Mesenchymal stem cell (in vitro differentiated cells and primary cell): ENCODE data around the gene TRAPPC1.
"Not testable (repeated sequence)": the region's sequence is repeated elsewhere in the genome, so short reads cannot be mapped to it uniquely, and the experiment has no call there.

ENCODE experiments used
- DNase-seq: peaks from one replicate; pipeline ENCODE4 v3.0.0-alpha.2; 2013
- H2AFZ ChIP-seq: one replicate; pipeline ENCODE4 v1.6.1; 2013; ENCODE audit warnings: low read depth, mild to moderate bottlenecking, control low read depth, inconsistent platforms, low read length, moderate library complexity
- H2AK5ac ChIP-seq: 2 replicates; pipeline ENCODE4 v1.6.1; 2013; ENCODE audit warnings: low read length, moderate library complexity, mild to moderate bottlenecking, inconsistent platforms; ENCODE audit not compliant: severe bottlenecking
- H2BK120ac ChIP-seq: one replicate; pipeline ENCODE4 v1.6.1; 2013; ENCODE audit warnings: low read depth, mild to moderate bottlenecking, inconsistent platforms, low read length, moderate library complexity
- H2BK12ac ChIP-seq, 2 experiments: one replicate each; pipeline ENCODE4 v1.6.1; 2013; ENCODE audit warnings: inconsistent platforms in 2 of 2, low read length in 2 of 2, mild to moderate bottlenecking in 2 of 2, moderate library complexity in 2 of 2, control low read depth in 1 of 2
- H2BK15ac ChIP-seq: one replicate; pipeline ENCODE4 v1.6.1; 2013; ENCODE audit warnings: mild to moderate bottlenecking, low read depth, inconsistent platforms; ENCODE audit not compliant: poor library complexity, severe bottlenecking
- H2BK5ac ChIP-seq: 2 replicates; pipeline ENCODE4 v1.6.1; 2013; ENCODE audit warnings: low read depth, mild to moderate bottlenecking, low read length, control low read depth, inconsistent platforms; ENCODE audit not compliant: poor library complexity, severe bottlenecking
- H3K14ac ChIP-seq, 2 experiments: one replicate each; pipeline ENCODE4 v1.6.1; 2013; ENCODE audit warnings: inconsistent platforms in 2 of 2, low read length in 2 of 2, control low read depth in 1 of 2, mild to moderate bottlenecking in 1 of 2, moderate library complexity in 1 of 2
- H3K18ac ChIP-seq, 2 experiments: one replicate each; pipeline ENCODE4 v1.6.1; 2013; ENCODE audit warnings: inconsistent platforms in 2 of 2, low read length in 2 of 2, control low read depth in 1 of 2, low read depth in 1 of 2, mild to moderate bottlenecking in 1 of 2
- H3K23ac ChIP-seq, 2 experiments: one replicate each; pipeline ENCODE4 v1.6.1; 2013; ENCODE audit warnings: inconsistent platforms in 2 of 2, low read length in 2 of 2, mild to moderate bottlenecking in 2 of 2, moderate library complexity in 2 of 2, control low read depth in 1 of 2
- H3K27ac ChIP-seq: 2 replicates; pipeline ENCODE4 v1.5.1; 2013; ENCODE audit warnings: mild to moderate bottlenecking, moderate library complexity, low read length, control low read depth, inconsistent platforms; ENCODE audit not compliant: poor library complexity, severe bottlenecking
- H3K27me3 ChIP-seq, 2 experiments: 2 replicates each; pipeline versions ENCODE4 v1.6.1 to v1.7.0; 2013; ENCODE audit warnings: low read length in 2 of 2, mild to moderate bottlenecking in 2 of 2, moderate library complexity in 2 of 2, control low read depth in 1 of 2, inconsistent platforms in 1 of 2; ENCODE audit not compliant: control insufficient read depth in 1 of 2, insufficient read depth in 1 of 2
- H3K36me3 ChIP-seq, 2 experiments: 2 replicates each; pipeline versions ENCODE4 v1.6.1 to v1.7.0; 2013; ENCODE audit warnings: low read length in 2 of 2, control low read depth in 1 of 2, inconsistent platforms in 1 of 2, low read depth in 1 of 2, mild to moderate bottlenecking in 1 of 2; ENCODE audit not compliant: insufficient read depth in 2 of 2, control insufficient read depth in 1 of 2
- H3K4ac ChIP-seq, 2 experiments: one replicate each; pipeline ENCODE4 v1.6.1; 2013; ENCODE audit warnings: inconsistent platforms in 2 of 2, low read length in 2 of 2, mild to moderate bottlenecking in 2 of 2, moderate library complexity in 2 of 2, control low read depth in 1 of 2, low read depth in 1 of 2
- H3K4me1 ChIP-seq: 2 replicates; pipeline ENCODE4 v1.6.1; 2013; ENCODE audit warnings: low read depth, low read length, control low read depth; ENCODE audit not compliant: control insufficient read depth, insufficient read depth
- H3K4me2 ChIP-seq: 2 replicates; pipeline ENCODE4 v1.6.1; 2013; ENCODE audit warnings: low read length, mild to moderate bottlenecking, inconsistent platforms; ENCODE audit not compliant: poor library complexity, severe bottlenecking
- H3K4me3 ChIP-seq, 2 experiments: 2 replicates each; pipeline versions ENCODE4 v1.5.1 to v1.7.0; 2013; ENCODE audit warnings: low read length in 2 of 2, mild to moderate bottlenecking in 2 of 2, control low read depth in 1 of 2, low read depth in 1 of 2; ENCODE audit not compliant: insufficient read depth in 1 of 2
- H3K79me1 ChIP-seq: replicated peaks from 2 replicates; pipeline ENCODE4 v1.6.1; 2013; ENCODE audit warnings: mild to moderate bottlenecking, control low read depth, low read length, inconsistent platforms; ENCODE audit not compliant: poor library complexity, severe bottlenecking
- H3K9ac ChIP-seq: 2 replicates; pipeline ENCODE4 v1.7.0; 2013; ENCODE audit warnings: mild to moderate bottlenecking, low read length, moderate library complexity
- H3K9me3 ChIP-seq: 2 replicates; pipeline ENCODE4 v1.7.0; 2013; ENCODE audit warnings: mild to moderate bottlenecking, low read length; ENCODE audit not compliant: control insufficient read depth
- H4K8ac ChIP-seq: one replicate; pipeline ENCODE4 v1.6.1; 2013; ENCODE audit warnings: inconsistent platforms, mild to moderate bottlenecking, low read length, moderate library complexity
- H4K91ac ChIP-seq: one replicate; pipeline ENCODE4 v1.6.1; 2013; ENCODE audit warnings: mild to moderate bottlenecking, low read length, inconsistent platforms
- WGBS: methylation state at CpG from one replicate; pipeline ENCODE4 v1.1.7; 2013; ENCODE audit warnings: mixed read lengths; 5-methylcytosine and 5-hydroxymethylcytosine counted together

TRAPPC1 gene

DNA sequence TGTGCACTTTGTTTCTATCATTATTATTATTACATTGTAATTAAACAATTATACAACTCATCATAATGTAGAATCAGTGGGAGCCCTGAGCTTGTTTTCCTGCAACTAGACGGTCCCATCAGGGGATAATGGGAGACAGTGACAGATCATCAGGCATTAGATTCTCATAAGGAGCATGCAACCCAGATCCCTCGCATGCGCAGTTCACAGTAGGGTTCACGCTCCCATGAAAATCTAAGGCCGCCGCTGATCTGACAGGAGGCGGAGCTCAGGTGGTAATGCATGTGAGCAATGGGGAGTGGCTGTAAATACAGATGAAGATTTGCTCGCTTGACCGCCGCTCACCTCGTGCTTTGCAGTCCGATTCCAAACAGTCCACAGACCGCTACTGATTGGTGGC, 21.5 kb upstream of the TRAPPC1 start:
- H3K4me1 ChIP-seq, H3K14ac ChIP-seq, H3K9ac ChIP-seq, H2BK5ac ChIP-seq, H2AK5ac ChIP-seq, H3K4ac ChIP-seq, H4K8ac ChIP-seq, H4K91ac ChIP-seq, H2BK120ac ChIP-seq, H3K4me3 ChIP-seq, H3K27me3 ChIP-seq, DNase-seq, H2BK15ac ChIP-seq, H3K79me1 ChIP-seq, H3K4me2 ChIP-seq, H3K27ac ChIP-seq, H2AFZ ChIP-seq, H3K23ac ChIP-seq, H2BK12ac ChIP-seq, H3K18ac ChIP-seq, H3K9me3 ChIP-seq: not testable (repeated sequence)
- whole genome bisulfite sequencing: 94% methylated on average over 13 of the region's 13 CpGs
- peaks cover 8 to 30% of the 10 kb centered on the region in 2 experiments for H3K36me3 ChIP-seq

DNA sequence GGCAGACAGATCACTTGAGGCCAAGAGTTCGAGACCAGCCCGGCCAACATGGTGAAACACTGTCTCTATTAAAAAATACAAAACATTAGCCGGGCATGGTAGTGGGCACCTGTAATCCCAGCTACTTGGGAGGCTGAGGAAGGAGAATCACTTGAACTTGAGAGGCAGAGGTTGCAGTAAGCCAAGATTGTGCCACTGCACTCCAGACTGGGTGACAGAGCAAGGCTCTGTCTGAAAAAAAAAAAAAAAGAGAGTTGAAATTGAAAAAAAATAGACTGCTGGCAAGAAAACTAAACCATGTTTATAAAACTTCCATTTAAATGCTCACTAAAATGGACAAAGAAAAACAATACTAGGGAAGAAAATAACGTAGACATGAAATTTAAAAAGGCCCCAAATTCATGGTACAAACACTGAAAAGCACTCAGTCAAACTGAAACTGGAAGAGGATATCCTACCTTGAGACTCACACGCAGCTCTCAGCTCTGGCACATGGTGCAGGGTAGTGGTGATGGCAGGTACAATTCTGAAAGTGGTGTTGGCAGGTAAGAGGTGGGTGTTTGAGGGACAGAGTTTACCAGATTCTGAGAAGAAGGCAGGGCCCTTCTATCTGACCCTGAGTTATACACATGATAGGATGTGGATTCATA, 19.5 kb upstream of the TRAPPC1 start:
- Histone ChIP-seq H3K23ac (peak overlapping the region in 1 of 2 experiments; percentile 80), H2BK5ac (no peak overlapping the region), H2AK5ac (no peak overlapping the region), H4K8ac (no peak overlapping the region), H3K4me1 (no peaks in the 10 kb centered on the region), H2BK15ac (no peak overlapping the region), H3K18ac (no peak overlapping the region), H3K9me3 (no peaks in the 10 kb centered on the region), H3K14ac (no peak overlapping the region), H3K27me3 (no peaks in the 10 kb centered on the region), H3K9ac (no peak overlapping the region), H3K79me1 (peaks cover 3% of the 10 kb centered on the region), H2AFZ (no peak overlapping the region), H3K4ac (no peak overlapping the region), H2BK12ac (no peak overlapping the region), H4K91ac (no peak overlapping the region), H2BK120ac (no peak overlapping the region), H3K36me3 (peaks cover 23 to 46% of the 10 kb centered on the region in 2 experiments), H3K4me2 (no peak overlapping the region), H3K4me3 (no peak overlapping the region), H3K27ac (no peak overlapping the region)
- WGBS: 94% methylated on average over 5 of the region's 5 CpGs
- no peak for DNase-seq

DNA sequence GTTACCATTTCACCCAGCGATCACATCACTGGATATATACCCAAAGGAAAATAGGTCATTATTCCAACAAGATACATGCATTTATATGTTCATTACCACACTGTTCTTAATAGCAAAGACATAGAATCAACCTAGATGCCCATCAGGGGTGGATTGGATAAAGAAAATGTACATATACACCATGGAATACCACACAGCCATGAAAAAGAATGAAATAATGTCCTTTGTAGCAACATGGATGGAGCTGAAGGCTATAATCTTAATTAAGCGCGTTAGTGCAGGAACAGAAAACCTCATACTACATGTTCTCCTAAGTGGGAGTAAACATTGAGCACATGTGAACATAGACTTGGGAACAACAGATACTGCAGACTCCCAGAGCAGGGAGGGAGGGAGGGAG, 18.8 kb upstream of the TRAPPC1 start:
- WGBS: 100% methylated on average over 1 of the region's 3 CpGs
- no peak overlapping the region for H3K18ac ChIP-seq

DNA sequence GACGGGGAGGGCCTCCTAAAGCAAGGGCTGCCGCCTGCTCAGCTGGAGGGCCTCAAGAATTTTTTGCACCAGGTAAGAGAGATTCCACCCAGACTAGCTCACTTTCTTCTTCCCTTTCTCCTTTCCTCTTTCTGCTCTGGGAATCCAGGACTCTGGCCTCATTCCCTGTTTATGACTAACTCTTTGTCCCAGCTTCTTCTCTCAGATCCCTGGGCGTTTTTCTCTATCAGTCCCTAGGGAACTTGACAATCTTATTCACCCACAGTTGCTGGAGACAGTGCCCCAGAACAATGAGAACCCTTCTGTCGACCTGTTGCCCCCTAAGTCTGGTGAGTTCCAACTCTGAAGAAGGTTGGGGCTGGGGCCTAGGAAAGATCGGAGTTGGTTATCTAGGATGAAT, 15.9 kb upstream of the TRAPPC1 start:
- Histone ChIP-seq H2BK15ac (no peak overlapping the region), H3K4me2 (no peak overlapping the region), H4K8ac (no peak overlapping the region), H4K91ac (no peak overlapping the region), H3K14ac (no peak overlapping the region), H3K4me3 (no peak overlapping the region), H2BK5ac (no peak overlapping the region), H2AK5ac (no peak overlapping the region), H2AFZ (no peak overlapping the region), H3K4me1 (no peaks in the 10 kb centered on the region), H3K27me3 (no peaks in the 10 kb centered on the region), H3K27ac (no peak overlapping the region), H3K18ac (no peak overlapping the region), H3K36me3 (peaks cover 48 to 80% of the 10 kb centered on the region in 2 experiments), H3K79me1 (peaks cover 9% of the 10 kb centered on the region), H3K4ac (no peak overlapping the region), H3K9me3 (no peaks in the 10 kb centered on the region), H3K23ac (no peak overlapping the region), H2BK120ac (no peak overlapping the region), H2BK12ac (no peak overlapping the region), H3K9ac (no peak overlapping the region)
- DNase-seq: no peak
- WGBS: 93% methylated on average over 5 of the region's 5 CpGs

More for the DNA sequence above, 18.8 kb upstream of the TRAPPC1 start:
- no peak overlapping the region for H3K14ac ChIP-seq
- no peak overlapping the region for H2BK120ac ChIP-seq
- H4K91ac ChIP-seq: no peak overlapping the region
- H3K9me3 ChIP-seq: no peaks in the 10 kb centered on the region
- H3K4me3 ChIP-seq: no peak overlapping the region
- DNase-seq: no peak
- H3K4ac ChIP-seq: no peak overlapping the region
- peaks cover 30 to 53% of the 10 kb centered on the region in 2 experiments for H3K36me3 ChIP-seq
- no peak overlapping the region for H4K8ac ChIP-seq
- H3K79me1 ChIP-seq: peaks cover 5% of the 10 kb centered on the region
- H2BK12ac ChIP-seq: no peak overlapping the region
- H3K9ac ChIP-seq: no peak overlapping the region
- H2BK15ac ChIP-seq: no peak overlapping the region
- no peak overlapping the region for H2AK5ac ChIP-seq
- no peaks in the 10 kb centered on the region for H3K4me1 ChIP-seq
- no peak overlapping the region for H2BK5ac ChIP-seq
- H3K23ac ChIP-seq: no peak overlapping the region
- H3K27me3 ChIP-seq: no peaks in the 10 kb centered on the region
- H2AFZ ChIP-seq: no peak overlapping the region
- no peak overlapping the region for H3K27ac ChIP-seq
- H3K4me2 ChIP-seq: no peak overlapping the region
